T-cell (primary cell): Measurements from ENCODE around the gene CCDC33. TPM values are rescaled to one million over a fixed set of nuclear protein-coding genes. Genes with fewer than 3 reads are reported as not detected.

ENCODE experiments used
- ATAC-seq, 4 experiments: fragments of 200-7000 bp in 3 of 4; fragments of 150-1000 bp in 1 of 4; cut with Tn5 transposase; replicated peaks in 1 of 4; 1 replicate in 3 of 4; 2 replicates in 1 of 4; pipeline ENCODE4 v1.10.0; 2021; ENCODE audit warnings: moderate library complexity in 3 of 4, mild to moderate bottlenecking in 2 of 4, moderate number of reproducible peaks in 1 of 4
- CTCF ChIA-PET, 2 donors: fragments of 300-600 bp; sonication (Branson Sonifier 250); formaldehyde crosslinking; loops; one replicate each; lab custom pipeline; 2022; ENCODE audit warnings: antibody characterized with exemption in 2 of 2; lab: Charles Lee
- POLR2A ChIA-PET, 2 donors: fragments of 300-600 bp; sonication (Branson Sonifier 250); formaldehyde crosslinking; loops; one replicate each; lab custom pipeline; 2022; ENCODE audit warnings: antibody characterized with exemption in 2 of 2; lab: Charles Lee
- DNase-seq, 35 experiments: peaks; one replicate each; pipeline versions ENCODE4 v3.0.0 to v3.0.0-alpha.2; 2013 to 2023
- H3K27ac ChIP-seq: one replicate; pipeline ENCODE4 v1.5.1; 2013; ENCODE audit warnings: low read length
- H3K27me3 ChIP-seq, 2 experiments: replicated peaks in 1 of 2; 1 replicate in 1 of 2; 2 replicates in 1 of 2; pipeline versions ENCODE4 v1.6.1 to v1.7.0; 2013; ENCODE audit warnings: low read length in 1 of 2, mixed read lengths in 1 of 2; ENCODE audit not compliant: control insufficient read depth in 2 of 2, insufficient read depth in 2 of 2; ENCODE audit errors: extremely low read depth in 1 of 2
- H3K36me3 ChIP-seq, 2 donors: 1 replicate in 1 of 2; 2 replicates in 1 of 2; pipeline versions ENCODE4 v1.6.1 to v1.7.0; 2013; ENCODE audit warnings: low read length in 1 of 2; ENCODE audit not compliant: control insufficient read depth in 2 of 2, insufficient read depth in 1 of 2; ENCODE audit errors: extremely low read depth in 1 of 2
- H3K4me1 ChIP-seq, 2 experiments: 1 replicate in 1 of 2; 2 replicates in 1 of 2; pipeline versions ENCODE4 v1.6.1 to v1.7.0; 2013; ENCODE audit warnings: low read length in 2 of 2, mixed read lengths in 1 of 2; ENCODE audit not compliant: insufficient read depth in 2 of 2, control insufficient read depth in 1 of 2; ENCODE audit errors: extremely low read depth in 1 of 2
- H3K4me3 ChIP-seq, 2 donors: 1 replicate in 1 of 2; 2 replicates in 1 of 2; pipeline versions ENCODE4 v1.5.1 to v1.7.0; 2013; ENCODE audit warnings: mild to moderate bottlenecking in 2 of 2, low read length in 1 of 2, moderate library complexity in 1 of 2; ENCODE audit not compliant: control insufficient read depth in 1 of 2; ENCODE audit errors: extremely low read depth in 1 of 2
- H3K9me3 ChIP-seq: 2 replicates; pipeline ENCODE4 v1.7.0; 2013
- H3K27ac Mint-ChIP-seq, 2 donors: one replicate each; pipeline ENCODE4 v1.8.0; 2020 to 2021; ENCODE audit warnings: mild to moderate bottlenecking in 2 of 2, mixed read lengths in 2 of 2
- H3K27me3 Mint-ChIP-seq, 2 donors: one replicate each; pipeline ENCODE4 v1.8.0; 2021 to 2022; ENCODE audit warnings: mixed read lengths in 2 of 2
- H3K36me3 Mint-ChIP-seq: one replicate; pipeline ENCODE4 v1.8.0; 2021; ENCODE audit warnings: mixed read lengths
- H3K4me1 Mint-ChIP-seq, 3 donors: one replicate each; pipeline ENCODE4 v1.8.0; 2020 to 2022; ENCODE audit warnings: mixed read lengths in 3 of 3, mild to moderate bottlenecking in 1 of 3
- H3K4me3 Mint-ChIP-seq, 3 donors: one replicate each; pipeline ENCODE4 v1.8.0; 2020 to 2022; ENCODE audit warnings: mild to moderate bottlenecking in 3 of 3, mixed read lengths in 3 of 3, moderate library complexity in 3 of 3
- H3K9me3 Mint-ChIP-seq, 3 donors: one replicate each; pipeline ENCODE4 v1.8.0; 2020 to 2022; ENCODE audit warnings: mixed read lengths in 3 of 3
- WGBS: methylation state at CpG from one replicate; pipeline ENCODE4 v1.1.5; 2013; ENCODE audit warnings: missing lambda C conversion rate; ENCODE audit not compliant: insufficient coverage; 5-methylcytosine and 5-hydroxymethylcytosine counted together
- total RNA-seq, 35 experiments: library from RNA in 6 of 35; stranded (reverse) in 6 of 35; fragments of 120-200 nt in 1 of 35; gene quantifications; one replicate each; pipeline versions ENCODE4 v1.2.1 to v1.2.4 and lab custom pipeline; 2013 to 2026

The CCDC33 gene
- total RNA-seq, 5 donors from 2014 or later (not counting 1 experiment from before 2014, with no cell fraction given) = not detected

DNA sequence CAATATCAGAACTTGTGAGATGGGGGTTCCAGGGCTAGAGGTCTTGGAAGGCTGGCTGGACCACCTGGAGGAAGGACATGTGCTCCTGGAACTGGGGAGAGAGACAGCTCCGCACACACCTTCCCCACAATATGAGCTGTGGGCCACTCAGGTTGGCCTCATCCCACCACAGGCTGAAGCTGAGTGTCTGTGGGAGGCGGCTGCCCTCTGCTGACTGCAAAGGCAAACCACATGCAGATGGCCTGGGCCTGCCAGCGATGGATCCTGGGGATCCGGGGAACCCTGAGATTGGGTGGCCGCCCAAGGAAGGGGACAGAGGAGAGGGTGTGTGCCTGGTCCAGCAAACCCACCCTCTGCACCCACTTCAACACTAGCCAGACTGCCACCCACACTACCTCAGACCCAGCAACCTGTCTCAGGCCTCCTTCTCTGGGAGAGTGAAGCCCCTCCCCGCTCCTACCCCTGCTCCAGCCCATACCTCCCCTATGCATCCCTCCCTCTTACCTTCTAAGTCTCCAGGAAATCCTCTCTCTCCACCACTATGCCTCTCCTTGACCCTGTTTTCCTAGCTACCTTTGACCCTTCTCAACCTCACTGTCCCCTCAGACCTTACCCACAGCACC, 86.5 kb downstream of the CCDC33 start:
- no peaks in the 10 kb centered on the region for H3K36me3 Mint-ChIP-seq
- POLR2A ChIA-PET = no interaction called here
- peaks cover 6 to 14% (median 8%) of the 10 kb centered on the region in 3 donors for H3K4me1 Mint-ChIP-seq
- ATAC-seq (peak; percentile 63 to 78 (median 68)), DNase-seq (peak in 33 of 35 experiments; percentile 14 to 73 (median 44))
- CTCF ChIA-PET = interaction anchor here in 1 of 2 donors (0.6 to 1.9 kb wide), 2 partner anchors 193 to 350 kb away, joined by 4 to 9 read pairs; no protein-coding TSS in a partner anchor
- Histone ChIP-seq H3K9me3 (no peaks in the 10 kb centered on the region), H3K36me3 (no peaks in the 10 kb centered on the region), H3K4me3 (no peak overlapping the region), H3K4me1 (peaks cover 4 to 27% of the 10 kb centered on the region in 2 experiments), H3K27me3 (peaks cover 0 to 21% of the 10 kb centered on the region in 2 experiments), H3K27ac (no peak overlapping the region)
- WGBS = 80% methylated on average over 1 of the region's 6 CpGs
- H3K27ac Mint-ChIP-seq = no peak overlapping the region
- H3K4me3 Mint-ChIP-seq = no peak overlapping the region
- H3K9me3 Mint-ChIP-seq = no peaks in the 10 kb centered on the region
- H3K27me3 Mint-ChIP-seq = peaks cover 5 to 6% of the 10 kb centered on the region in 2 donors

DNA sequence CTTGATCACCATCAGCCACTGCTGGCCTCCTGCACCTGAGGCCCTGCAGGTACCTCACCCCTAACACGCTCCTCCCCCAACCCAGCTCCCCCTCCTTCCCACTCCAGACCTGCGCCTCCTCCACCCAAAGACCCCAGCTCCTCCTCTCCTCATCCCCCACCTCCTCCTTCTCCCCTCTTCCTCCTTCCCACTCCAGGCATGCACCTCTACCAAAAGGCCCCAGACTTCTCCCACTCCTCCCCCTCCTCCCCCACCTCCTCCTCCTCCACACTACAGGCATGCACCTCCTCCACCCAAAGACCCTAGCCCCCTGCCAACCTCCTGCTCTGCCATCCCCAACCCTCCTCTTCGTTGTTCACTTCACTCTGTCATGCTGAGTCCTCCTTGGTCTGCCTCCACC, 88.6 kb downstream of the CCDC33 start:
- Histone ChIP-seq H3K4me3 (no peak overlapping the region), H3K9me3 (no peaks in the 10 kb centered on the region), H3K27me3 (peaks cover 0 to 21% of the 10 kb centered on the region in 2 experiments), H3K4me1 (peaks cover 5 to 20% of the 10 kb centered on the region in 2 experiments), H3K27ac (no peak overlapping the region), H3K36me3 (no peaks in the 10 kb centered on the region)
- Mint-ChIP-seq H3K4me3 (no peak overlapping the region), H3K27me3 (peaks cover 5 to 6% of the 10 kb centered on the region in 2 donors), H3K4me1 (peaks cover 15 to 18% (median 16%) of the 10 kb centered on the region in 3 donors), H3K27ac (no peak overlapping the region), H3K36me3 (no peaks in the 10 kb centered on the region), H3K9me3 (no peaks in the 10 kb centered on the region)
- ChIA-PET CTCF (no interaction called here), POLR2A (no interaction called here)
- WGBS = 65% methylated on average over 3 of the region's 3 CpGs
- no peak for ATAC-seq
- DNase-seq = no peak

DNA sequence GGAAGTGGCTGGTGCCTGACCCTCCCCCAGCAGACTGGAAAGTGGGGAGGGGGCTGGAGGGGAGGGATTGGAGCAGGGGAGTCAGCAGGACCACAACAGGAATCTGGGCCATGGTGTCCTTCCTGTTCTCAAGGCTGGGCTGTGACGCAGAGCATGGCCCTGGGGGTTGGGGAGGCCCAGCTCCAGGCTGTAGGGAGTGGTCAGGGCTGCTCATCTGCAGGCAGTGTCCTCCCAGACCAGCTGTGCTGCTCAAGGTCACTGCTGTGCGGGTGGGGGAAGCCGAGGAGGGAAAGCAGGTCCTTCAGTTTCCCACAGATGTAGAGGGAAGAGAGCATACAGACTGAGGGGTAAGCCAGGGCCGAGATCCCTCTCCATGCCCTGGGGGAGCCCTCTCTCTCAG, 90.6 kb downstream of the CCDC33 start:
- DNase-seq (no peak), ATAC-seq (no peak)
- Mint-ChIP-seq H3K36me3 (no peaks in the 10 kb centered on the region), H3K9me3 (no peaks in the 10 kb centered on the region), H3K4me1 (peaks cover 9 to 11% (median 10%) of the 10 kb centered on the region in 3 donors), H3K4me3 (no peak overlapping the region), H3K27ac (no peak overlapping the region), H3K27me3 (peaks cover 5 to 6% of the 10 kb centered on the region in 2 donors)
- Histone ChIP-seq H3K27me3 (peaks cover 0 to 19% of the 10 kb centered on the region in 2 experiments), H3K4me1 (peaks cover 2 to 10% of the 10 kb centered on the region in 2 experiments), H3K4me3 (no peak overlapping the region), H3K27ac (no peak overlapping the region), H3K9me3 (no peaks in the 10 kb centered on the region), H3K36me3 (no peaks in the 10 kb centered on the region)
- CTCF ChIA-PET = no interaction called here
- 63% methylated on average over 2 of the region's 4 CpGs for WGBS
- POLR2A ChIA-PET = no interaction called here

DNA sequence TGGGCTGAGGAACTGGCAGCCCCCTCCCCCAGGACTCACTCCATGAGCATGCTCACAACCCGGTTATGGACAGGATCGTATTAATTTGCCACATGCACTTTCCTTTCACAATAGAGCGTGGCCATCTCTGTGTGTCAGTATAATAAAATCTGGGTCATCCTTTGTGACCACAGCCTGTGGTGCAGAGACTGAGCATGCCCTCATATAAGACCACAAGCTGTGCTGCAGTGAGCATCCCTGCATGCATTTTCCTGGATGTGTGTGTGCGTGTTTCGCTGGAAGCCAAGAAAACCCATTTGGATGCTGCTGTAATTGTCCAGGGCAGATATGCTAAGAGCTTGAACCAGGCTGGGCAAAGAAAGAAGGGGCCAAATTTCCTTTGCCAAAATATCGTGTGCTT, 91.6 kb downstream of the CCDC33 start:
- H3K4me3 ChIP-seq = no peak overlapping the region
- no peaks in the 10 kb centered on the region for H3K9me3 ChIP-seq
- H3K36me3 ChIP-seq = no peaks in the 10 kb centered on the region
- peaks cover 0 to 15% of the 10 kb centered on the region in 2 experiments for H3K27me3 ChIP-seq
- ChIA-PET POLR2A (no interaction called here), CTCF (no interaction called here)
- H3K4me1 ChIP-seq = peaks cover 2 to 10% of the 10 kb centered on the region in 2 experiments
- peaks cover 9 to 11% (median 10%) of the 10 kb centered on the region in 3 donors for H3K4me1 Mint-ChIP-seq
- H3K4me3 Mint-ChIP-seq = no peak overlapping the region
- H3K36me3 Mint-ChIP-seq = no peaks in the 10 kb centered on the region
- H3K9me3 Mint-ChIP-seq = no peaks in the 10 kb centered on the region
- H3K27me3 Mint-ChIP-seq = peaks cover 5 to 6% of the 10 kb centered on the region in 2 donors
- no peak for ATAC-seq
- WGBS = 93% methylated on average over 3 of the region's 6 CpGs
- no peak overlapping the region for H3K27ac Mint-ChIP-seq
- H3K27ac ChIP-seq = no peak overlapping the region
- DNase-seq = no peak

- no peaks in the 10 kb centered on the region for H3K36me3 ChIP-seq
- Mint-ChIP-seq H3K4me1 (peaks cover 9 to 11% (median 10%) of the 10 kb centered on the region in 3 donors), H3K27ac (peak overlapping the region in 1 of 2 donors; percentile 62), H3K9me3 (no peaks in the 10 kb centered on the region), H3K4me3 (no peak overlapping the region), H3K36me3 (no peaks in the 10 kb centered on the region), H3K27me3 (peaks cover 5 to 6% of the 10 kb centered on the region in 2 donors)
- H3K4me3 ChIP-seq = no peak overlapping the region
- peaks cover 0 to 12% of the 10 kb centered on the region in 2 experiments for H3K27me3 ChIP-seq
- H3K9me3 ChIP-seq = no peaks in the 10 kb centered on the region
- ATAC-seq (peak in 2 of 4 experiments; percentile 43 to 65), DNase-seq (no peak)
- 32% methylated on average over 7 of the region's 10 CpGs for WGBS
- ChIA-PET CTCF (interaction anchor here in 1 of 2 donors (0.5 kb wide), 1 partner anchor 24 kb away, joined by 3 read pairs; no protein-coding TSS in a partner anchor), POLR2A (no interaction called here)
- H3K4me1 ChIP-seq = peaks cover 2 to 10% of the 10 kb centered on the region in 2 experiments
- H3K27ac ChIP-seq = no peak overlapping the region
Observed at GRCh38 chr15:74328331-74329056, 92.4 kb downstream of the CCDC33 start.

GRCh38 chr15:74330861-74331408, 94.8 kb downstream of the CCDC33 start:
- Mint-ChIP-seq H3K27ac (no peak overlapping the region), H3K4me3 (no peak overlapping the region), H3K27me3 (no peaks in the 10 kb centered on the region), H3K36me3 (no peaks in the 10 kb centered on the region), H3K9me3 (no peaks in the 10 kb centered on the region), H3K4me1 (peaks cover 9 to 11% (median 10%) of the 10 kb centered on the region in 3 donors)
- 84% methylated on average over 9 of the region's 11 CpGs for WGBS
- no peak for DNase-seq
- no peak overlapping the region for H3K27ac ChIP-seq
- H3K27me3 ChIP-seq = peaks cover 0 to 6% of the 10 kb centered on the region in 2 experiments
- no peak for ATAC-seq
- POLR2A ChIA-PET = no interaction called here
- H3K9me3 ChIP-seq = no peaks in the 10 kb centered on the region
- no peak overlapping the region for H3K4me3 ChIP-seq
- H3K4me1 ChIP-seq = peaks cover 2 to 10% of the 10 kb centered on the region in 2 experiments
- no peaks in the 10 kb centered on the region for H3K36me3 ChIP-seq
- CTCF ChIA-PET = interaction anchor here in 1 of 2 donors (0.5 kb wide), 1 partner anchor 1767 kb away, joined by 3 read pairs; no protein-coding TSS in a partner anchor
